ENCODE measurements around the gene NDUFV1.
A peak's percentile ranks its signal among the peaks of the same experiment; 100 is the strongest.
"Not testable (repeated sequence)": the region's sequence is repeated elsewhere in the genome, so short reads cannot be mapped to it uniquely, and the experiment has no call there.

NDUFV1 gene

DNA sequence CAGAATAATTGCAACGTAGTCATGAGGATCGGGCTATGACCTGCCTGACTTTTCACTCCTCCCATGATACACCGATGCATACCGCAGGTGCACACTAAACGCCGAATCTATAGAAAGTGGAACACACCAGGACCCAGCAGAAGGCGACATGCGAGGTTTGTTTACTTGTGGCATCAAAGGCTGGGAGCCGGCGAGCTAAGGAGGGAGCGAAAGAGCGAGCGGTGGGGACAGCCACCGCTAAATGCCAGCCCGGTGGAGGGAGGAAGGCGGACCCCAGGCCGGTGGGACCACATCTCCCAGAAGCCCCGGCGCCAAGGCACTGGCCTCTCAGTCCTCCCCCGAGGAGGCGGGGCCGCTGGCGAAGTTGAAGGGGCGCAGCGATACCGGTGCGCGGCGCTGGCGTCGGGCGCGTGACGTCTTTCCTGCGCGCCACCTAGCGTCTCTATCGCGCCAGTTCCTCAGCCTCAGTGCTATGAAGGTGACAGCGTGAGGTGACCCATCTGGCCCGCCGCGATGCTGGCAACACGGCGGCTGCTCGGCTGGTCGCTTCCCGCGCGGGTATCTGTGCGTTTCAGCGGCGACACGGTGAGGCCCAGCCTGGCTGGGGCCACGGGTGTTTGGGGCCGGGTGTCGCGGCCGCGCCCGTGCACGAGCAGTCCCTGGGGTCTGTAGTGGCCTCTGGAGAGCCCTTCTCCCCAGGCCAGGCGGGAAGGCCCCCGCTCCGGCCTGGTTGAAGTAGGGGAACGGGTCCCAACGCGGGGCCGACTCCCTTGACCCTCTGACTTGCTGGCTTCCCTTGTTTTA, at the start of gene NDUFV1:
TSS of gene NDUFV1 (plus strand) at position 445 of the 804 bp plus-strand sequence. CDS start at position 514, 69 bp downstream.
- peak; percentile 99 for DNase-seq

DNA sequence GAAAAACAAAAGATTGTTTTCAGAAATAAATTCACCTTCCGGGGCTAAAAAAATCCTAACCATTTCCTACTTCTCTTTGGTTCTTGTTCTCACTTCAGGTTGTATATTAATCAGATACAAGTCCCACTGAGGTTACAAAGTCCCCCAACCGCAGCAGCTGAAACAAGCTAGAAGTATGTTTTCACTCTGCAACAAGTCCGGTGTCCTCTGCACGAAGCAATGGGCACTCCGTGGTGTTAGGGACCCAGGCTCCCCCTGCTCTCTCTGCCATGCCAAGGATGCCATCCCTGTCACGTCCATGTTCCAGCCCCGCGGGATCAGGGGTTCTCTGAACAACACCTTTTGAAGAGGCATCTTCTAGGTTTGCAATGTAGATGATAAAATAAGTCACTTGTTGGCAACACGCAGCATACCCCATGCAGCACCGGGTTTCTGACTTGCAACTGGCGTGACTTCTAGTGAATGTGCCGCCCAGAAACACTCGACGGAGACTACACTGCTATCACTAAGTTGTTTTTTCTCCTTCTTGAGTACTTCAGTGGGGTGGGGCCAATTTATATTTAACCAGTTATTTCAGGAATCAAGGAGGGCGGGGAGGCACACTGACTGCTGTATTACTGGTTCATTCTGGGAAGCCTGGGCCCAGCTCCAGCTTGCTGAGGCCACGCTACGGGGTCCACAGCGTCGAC, 48.5 kb upstream of the NDUFV1 start:
- DNase-seq, result no peak

DNA sequence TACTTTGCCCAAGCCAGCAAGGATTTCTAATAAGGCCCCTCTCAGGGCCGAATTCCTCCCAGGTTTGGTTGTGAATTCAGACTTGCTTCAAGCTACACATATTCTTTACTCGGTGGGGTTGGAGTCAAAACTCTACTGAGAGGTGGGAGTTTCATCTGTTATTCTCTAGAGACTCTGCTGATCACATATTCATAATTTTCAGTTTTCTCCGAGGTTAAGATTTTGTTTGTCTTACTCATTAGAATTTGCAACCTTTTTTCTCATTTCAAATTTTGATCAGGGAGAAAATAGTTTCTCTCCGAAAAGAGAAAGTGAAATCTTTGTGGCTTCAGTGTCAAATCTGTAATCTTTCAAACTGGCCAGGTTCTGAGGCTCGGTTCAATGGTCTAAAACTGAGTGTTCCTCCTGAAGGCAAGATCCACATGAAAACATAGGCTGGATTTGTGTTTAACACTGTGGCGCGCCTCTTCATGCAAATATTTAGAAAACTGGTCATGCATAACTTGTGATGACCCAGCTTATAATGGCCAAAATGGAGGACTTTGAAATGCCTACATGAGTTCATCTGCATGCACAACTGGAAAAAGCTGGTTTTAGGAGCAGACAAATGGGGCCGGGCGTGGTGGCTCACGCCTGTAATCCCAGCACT, 44.6 kb upstream of the NDUFV1 start:
- no peak for DNase-seq

GRCh38 chr11:67562963-67563704, 43.6 kb upstream of the NDUFV1 start:
- DNase-seq, result no peak

- not testable (repeated sequence) for DNase-seq
Measured at GRCh38 chr11:67563705-67564114, 43.0 kb upstream of the NDUFV1 start.

GRCh38 chr11:67564230-67564629, 42.5 kb upstream of the NDUFV1 start:
- DNase-seq, result no peak

DNA sequence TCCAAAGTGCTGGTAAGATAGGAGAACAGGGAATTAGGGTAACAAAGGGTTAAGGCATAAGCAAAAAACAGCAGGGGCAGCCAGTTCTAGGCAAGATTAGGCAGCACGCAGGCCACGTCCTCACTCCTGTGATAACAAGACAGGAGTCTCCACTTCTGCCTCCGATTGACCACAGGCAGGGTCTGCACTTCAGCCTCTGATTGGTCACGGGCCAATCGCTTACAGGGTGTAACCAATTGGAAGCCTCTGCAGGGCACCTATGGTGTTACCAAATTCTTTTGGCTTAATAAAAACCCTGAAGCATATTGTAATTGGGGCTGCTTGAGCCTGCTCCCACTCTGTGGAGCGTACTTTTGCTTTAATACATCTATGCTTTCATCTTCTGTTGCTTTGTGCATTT, 35.3 kb upstream of the NDUFV1 start:
- no peak for DNase-seq

DNA sequence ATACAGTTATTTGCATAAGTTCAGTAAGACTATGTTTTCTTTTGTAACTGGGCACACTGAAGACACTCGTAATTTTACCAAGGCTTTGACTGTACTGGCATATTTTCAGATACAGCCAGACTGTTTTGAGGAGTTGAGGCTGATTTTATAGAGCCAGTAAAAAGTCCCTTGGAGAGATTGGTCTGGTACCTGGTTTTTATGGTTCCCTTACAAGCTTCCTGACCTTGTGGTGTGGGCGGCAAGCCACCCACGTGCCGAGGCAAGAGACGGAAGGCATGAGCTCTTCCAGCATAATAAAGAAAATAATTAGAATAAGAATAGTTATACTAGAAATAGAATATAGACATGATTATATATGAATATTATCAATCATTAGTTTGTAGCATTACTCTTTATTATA, 34.4 kb upstream of the NDUFV1 start:
- no peak for DNase-seq

- DNase-seq, result peak; percentile 81
Measured at GRCh38 chr11:67572747-67573419, 33.9 kb upstream of the NDUFV1 start.

DNA sequence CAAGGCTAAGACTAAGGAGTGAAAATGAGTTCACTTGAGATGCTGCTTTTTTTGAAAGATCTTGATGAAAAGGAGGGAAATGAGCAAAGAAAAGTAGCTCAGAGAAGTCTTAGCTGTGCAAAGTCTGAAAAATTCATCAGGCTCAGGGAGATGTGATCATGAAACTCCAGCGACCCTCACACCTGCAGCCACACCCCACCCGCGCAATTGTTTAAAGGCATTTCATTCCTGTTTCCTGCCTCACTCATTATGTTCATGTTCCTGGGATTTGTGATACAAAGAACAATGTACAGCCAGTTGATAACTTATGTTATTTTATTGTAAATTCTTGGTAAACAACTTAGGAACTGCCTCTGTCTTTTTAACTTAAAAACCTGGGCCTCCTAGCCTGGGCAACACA, 31.8 kb upstream of the NDUFV1 start:
- no peak for DNase-seq

DNA sequence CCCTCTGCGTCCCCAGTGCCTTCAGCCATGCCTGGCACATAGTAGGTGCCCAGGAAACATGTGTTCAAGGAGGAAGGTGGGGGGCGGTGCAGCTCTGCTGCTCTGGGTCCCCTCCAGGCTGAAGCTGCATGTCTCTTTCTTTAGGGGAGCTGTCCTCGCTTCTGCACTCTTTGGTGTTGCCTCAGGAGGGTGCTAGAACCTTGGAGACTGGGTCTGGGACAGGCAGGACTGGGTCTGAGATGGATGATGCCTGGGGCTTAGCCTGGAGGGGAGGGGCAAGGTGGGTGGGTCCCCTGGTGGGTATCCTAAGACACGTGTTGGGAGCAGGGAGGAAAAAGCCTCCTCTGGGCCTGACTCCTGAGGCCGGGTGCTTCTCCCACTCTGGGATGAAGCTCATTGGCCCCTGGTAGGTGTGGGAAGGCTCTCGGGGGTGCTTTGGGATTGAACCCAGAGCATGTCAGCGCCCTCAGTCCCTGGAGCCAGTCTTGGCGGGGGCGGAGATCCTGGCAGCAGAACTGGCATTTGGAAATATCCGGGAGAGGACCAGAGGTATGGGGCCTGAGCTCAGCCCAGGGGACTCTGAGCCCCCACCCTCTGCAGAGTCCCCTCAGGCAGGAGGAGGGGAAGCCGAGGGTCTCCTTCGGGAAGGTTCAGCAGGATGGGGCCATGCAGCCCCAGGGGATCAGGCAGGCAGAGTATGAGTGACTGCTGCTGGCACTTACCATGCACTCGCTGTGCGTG, 29.8 kb upstream of the NDUFV1 start:
- DNase-seq, result no peak

DNA sequence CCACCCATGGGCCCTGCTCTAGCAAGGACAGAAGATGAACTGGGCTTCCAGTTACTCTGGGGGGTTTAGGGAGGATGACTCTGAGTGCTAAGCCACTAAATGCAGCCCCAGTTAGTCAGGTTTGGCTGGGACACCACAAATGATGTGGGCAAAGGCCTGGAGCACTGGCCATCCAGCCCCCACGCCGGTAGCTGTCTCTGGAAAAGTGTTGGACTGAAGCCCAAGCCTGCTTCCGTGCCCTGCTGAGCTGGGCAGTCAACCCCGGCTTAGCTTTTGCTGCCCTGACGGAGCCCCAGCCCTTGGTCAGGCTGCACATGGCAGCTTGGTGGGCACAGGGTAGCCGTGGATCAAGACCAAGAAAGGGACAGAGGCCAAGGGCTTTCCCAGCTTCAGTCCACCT, 28.8 kb upstream of the NDUFV1 start:
- no peak for DNase-seq

- DNase-seq, result no peak
Measured at GRCh38 chr11:67581469-67581868, 25.3 kb upstream of the NDUFV1 start.

- no peak for DNase-seq
Measured at GRCh38 chr11:67582011-67582410, 24.7 kb upstream of the NDUFV1 start.

GRCh38 chr11:67583247-67584204, 23.2 kb upstream of the NDUFV1 start, which contains the start of gene GSTP1:
Gene GSTP1, plus strand, starts transcription at chr11:67583812. Its CDS starts 32 bp downstream, at chr11:67583844.
- DNase-seq, result peak; percentile 36

DNA sequence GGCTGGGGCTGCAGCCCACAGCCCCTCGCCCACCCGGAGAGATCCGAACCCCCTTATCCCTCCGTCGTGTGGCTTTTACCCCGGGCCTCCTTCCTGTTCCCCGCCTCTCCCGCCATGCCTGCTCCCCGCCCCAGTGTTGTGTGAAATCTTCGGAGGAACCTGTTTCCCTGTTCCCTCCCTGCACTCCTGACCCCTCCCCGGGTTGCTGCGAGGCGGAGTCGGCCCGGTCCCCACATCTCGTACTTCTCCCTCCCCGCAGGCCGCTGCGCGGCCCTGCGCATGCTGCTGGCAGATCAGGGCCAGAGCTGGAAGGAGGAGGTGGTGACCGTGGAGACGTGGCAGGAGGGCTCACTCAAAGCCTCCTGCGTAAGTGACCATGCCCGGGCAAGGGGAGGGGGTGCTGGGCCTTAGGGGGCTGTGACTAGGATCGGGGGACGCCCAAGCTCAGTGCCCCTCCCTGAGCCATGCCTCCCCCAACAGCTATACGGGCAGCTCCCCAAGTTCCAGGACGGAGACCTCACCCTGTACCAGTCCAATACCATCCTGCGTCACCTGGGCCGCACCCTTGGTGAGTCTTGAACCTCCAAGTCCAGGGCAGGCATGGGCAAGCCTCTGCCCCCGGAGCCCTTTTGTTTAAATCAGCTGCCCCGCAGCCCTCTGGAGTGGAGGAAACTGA, 22.4 kb upstream of the NDUFV1 start:
- DNase-seq, result no peak

- no peak for DNase-seq
Measured at GRCh38 chr11:67584881-67585873, 21.6 kb upstream of the NDUFV1 start.

- peak; percentile 41 for DNase-seq
Measured at GRCh38 chr11:67585911-67586310, 20.8 kb upstream of the NDUFV1 start.

Measured in NCI-H146 (cell line).